HFFc6 (cell line): ENCODE measurements around the gene ZNF274. TPM values are rescaled to one million over a fixed set of nuclear protein-coding genes. Genes with fewer than 3 reads are reported as not detected.

Experiments used
- DNase-seq: peaks from one replicate; pipeline ENCODE4 v3.0.0-alpha.2; 2018
- H3K27ac Mint-ChIP-seq: 2 replicates; pipeline ENCODE4 v1.8.0; 2020; ENCODE audit warnings: mild to moderate bottlenecking, mixed read lengths
- H3K27me3 Mint-ChIP-seq: 2 replicates; pipeline ENCODE4 v1.8.0; 2021; ENCODE audit warnings: mild to moderate bottlenecking, moderate library complexity, mixed read lengths; ENCODE audit not compliant: insufficient read depth
- H3K36me3 Mint-ChIP-seq: 2 replicates; pipeline ENCODE4 v1.8.0; 2021; ENCODE audit warnings: low read depth, mixed read lengths
- H3K4me1 Mint-ChIP-seq: 2 replicates; pipeline ENCODE4 v1.8.0; 2020; ENCODE audit warnings: low read depth, mixed read lengths
- H3K4me3 Mint-ChIP-seq: 2 replicates; pipeline ENCODE4 v1.8.0; 2020; ENCODE audit warnings: mild to moderate bottlenecking, moderate library complexity, mixed read lengths
- H3K9me3 Mint-ChIP-seq: 2 replicates; pipeline ENCODE4 v1.8.0; 2020; ENCODE audit warnings: mild to moderate bottlenecking, mixed read lengths
- total RNA-seq, 6 experiments: library from RNA; stranded (reverse); fragmentation: NEBNext Ultra II Directional; extraction: Animal tissue kit (Norgen Biotek cat#: 25700); gene quantifications; 2 replicates in 1 of 6; 3 replicates in 5 of 6; pipeline ENCODE4 v1.2.3, GENCODE V29; 2021
- TF ChIP-seq, protein P1 (sequence below): fragments of 200-600 bp; sonication (generic); IDR thresholded peaks from 2 replicates; pipeline ENCODE4 v1.5.0; 2021; ENCODE audit warnings: antibody characterized with exemption, mild to moderate bottlenecking

ZNF274 gene
- total RNA-seq, 6 experiments from 2014 or later: 15.6 to 18.4 (median 17.6) TPM

DNA sequence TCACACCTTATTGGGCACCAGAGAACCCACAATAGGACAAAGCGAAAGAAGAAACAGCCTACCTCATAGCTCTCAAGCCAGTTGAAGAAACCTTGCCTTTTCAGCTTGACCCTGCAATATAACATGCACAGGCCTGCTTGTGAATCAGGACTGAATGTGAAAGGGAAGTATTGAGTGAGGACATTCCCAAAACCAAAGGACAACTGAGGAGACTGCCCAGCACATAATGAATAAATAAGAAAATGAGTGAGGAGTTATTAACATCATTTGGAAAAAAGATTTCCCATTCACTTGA lies 30.2 kb downstream of the ZNF274 start:
- Mint-ChIP-seq H3K9me3 (peaks cover 99% of the 10 kb centered on the region), H3K27ac (no peak overlapping the region), H3K36me3 (peaks cover 86% of the 10 kb centered on the region), H3K27me3 (peaks cover 4% of the 10 kb centered on the region), H3K4me1 (no peaks in the 10 kb centered on the region), H3K4me3 (no peak overlapping the region)
- TF ChIP-seq, protein P1, sequence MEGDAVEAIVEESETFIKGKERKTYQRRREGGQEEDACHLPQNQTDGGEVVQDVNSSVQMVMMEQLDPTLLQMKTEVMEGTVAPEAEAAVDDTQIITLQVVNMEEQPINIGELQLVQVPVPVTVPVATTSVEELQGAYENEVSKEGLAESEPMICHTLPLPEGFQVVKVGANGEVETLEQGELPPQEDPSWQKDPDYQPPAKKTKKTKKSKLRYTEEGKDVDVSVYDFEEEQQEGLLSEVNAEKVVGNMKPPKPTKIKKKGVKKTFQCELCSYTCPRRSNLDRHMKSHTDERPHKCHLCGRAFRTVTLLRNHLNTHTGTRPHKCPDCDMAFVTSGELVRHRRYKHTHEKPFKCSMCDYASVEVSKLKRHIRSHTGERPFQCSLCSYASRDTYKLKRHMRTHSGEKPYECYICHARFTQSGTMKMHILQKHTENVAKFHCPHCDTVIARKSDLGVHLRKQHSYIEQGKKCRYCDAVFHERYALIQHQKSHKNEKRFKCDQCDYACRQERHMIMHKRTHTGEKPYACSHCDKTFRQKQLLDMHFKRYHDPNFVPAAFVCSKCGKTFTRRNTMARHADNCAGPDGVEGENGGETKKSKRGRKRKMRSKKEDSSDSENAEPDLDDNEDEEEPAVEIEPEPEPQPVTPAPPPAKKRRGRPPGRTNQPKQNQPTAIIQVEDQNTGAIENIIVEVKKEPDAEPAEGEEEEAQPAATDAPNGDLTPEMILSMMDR: no peak
- no peak for DNase-seq

DNA sequence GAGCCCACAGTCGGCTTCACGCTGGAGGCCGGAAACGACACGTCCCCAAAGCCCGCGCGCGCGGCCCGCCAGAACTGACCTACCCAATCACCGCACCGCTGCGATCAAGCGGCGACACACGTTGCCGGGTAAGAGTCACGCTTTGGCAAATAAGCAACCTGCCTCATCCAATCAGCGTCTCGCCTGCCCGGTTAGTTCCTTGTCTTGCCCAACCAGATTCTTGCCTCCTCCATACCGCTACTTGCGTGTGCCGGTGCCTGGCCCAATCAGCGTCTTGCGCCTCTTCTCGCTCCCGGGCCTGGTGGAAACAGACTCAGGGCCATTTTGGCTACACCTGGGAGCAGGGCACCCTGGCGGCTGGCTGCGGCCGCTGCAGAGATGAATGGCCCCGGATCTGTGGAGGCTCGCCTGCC lies 34.2 kb downstream of the ZNF274 start:
- TF ChIP-seq, protein P1: no peak
- Mint-ChIP-seq H3K4me1 (no peaks in the 10 kb centered on the region), H3K36me3 (peaks cover 52% of the 10 kb centered on the region), H3K4me3 (no peak overlapping the region), H3K27ac (no peak overlapping the region), H3K27me3 (peaks cover 3% of the 10 kb centered on the region), H3K9me3 (peaks cover 75% of the 10 kb centered on the region)
- DNase-seq: no peak

- no peak overlapping the region for H3K27ac Mint-ChIP-seq
- peaks cover 75% of the 10 kb centered on the region for H3K9me3 Mint-ChIP-seq
- peaks cover 49% of the 10 kb centered on the region for H3K36me3 Mint-ChIP-seq
- no peak for DNase-seq
- H3K4me1 Mint-ChIP-seq: no peaks in the 10 kb centered on the region
- TF ChIP-seq, protein P1: no peak
- peaks cover 8% of the 10 kb centered on the region for H3K27me3 Mint-ChIP-seq
- H3K4me3 Mint-ChIP-seq: no peak overlapping the region
Measured at GRCh38 chr19:58217607-58218391, 34.9 kb downstream of the ZNF274 start.

DNA sequence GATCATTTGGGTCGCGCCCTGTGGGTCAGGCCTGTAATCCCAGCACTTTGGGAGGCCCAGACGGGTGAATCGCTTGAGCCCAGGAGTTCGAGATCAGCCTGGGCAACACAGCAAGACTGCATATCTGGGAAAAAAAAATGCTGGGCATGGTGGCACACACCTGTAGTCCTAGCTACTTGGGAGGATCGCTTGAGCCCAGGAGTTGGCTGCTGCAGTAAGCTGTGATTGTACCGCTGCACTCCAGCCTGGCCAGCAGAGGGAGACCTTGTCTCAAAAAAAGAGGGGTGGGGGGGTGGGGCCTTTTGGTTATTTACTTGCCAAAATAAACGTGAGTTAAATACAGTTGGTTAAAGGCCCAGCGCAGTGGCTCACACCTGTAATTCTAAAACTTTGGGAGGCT lies 36.0 kb downstream of the ZNF274 start:
- peaks cover 8% of the 10 kb centered on the region for H3K27me3 Mint-ChIP-seq
- DNase-seq: no peak
- H3K4me1 Mint-ChIP-seq: no peaks in the 10 kb centered on the region
- H3K36me3 Mint-ChIP-seq: peaks cover 41% of the 10 kb centered on the region
- TF ChIP-seq, protein P1: peak; percentile 70
- H3K4me3 Mint-ChIP-seq: no peak overlapping the region
- no peak overlapping the region for H3K27ac Mint-ChIP-seq
- H3K9me3 Mint-ChIP-seq: peaks cover 75% of the 10 kb centered on the region

- H3K27ac Mint-ChIP-seq: peak overlapping the region; percentile 94
- H3K9me3 Mint-ChIP-seq: peaks cover 69% of the 10 kb centered on the region
- DNase-seq: no peak
- H3K4me1 Mint-ChIP-seq: peaks cover 18% of the 10 kb centered on the region
- peaks cover 50% of the 10 kb centered on the region for H3K36me3 Mint-ChIP-seq
- H3K27me3 Mint-ChIP-seq: peaks cover 7% of the 10 kb centered on the region
- TF ChIP-seq, protein P1: no peak
- H3K4me3 Mint-ChIP-seq: peak overlapping the region; percentile 96
Measured at GRCh38 chr19:58227964-58228584, 45.2 kb downstream of the ZNF274 start.
